ENCODE results near the gene TRIP4.
"Not testable (repeated sequence)": the region's sequence is repeated elsewhere in the genome, so short reads cannot be mapped to it uniquely, and the experiment has no call there.

TRIP4 gene

DNA sequence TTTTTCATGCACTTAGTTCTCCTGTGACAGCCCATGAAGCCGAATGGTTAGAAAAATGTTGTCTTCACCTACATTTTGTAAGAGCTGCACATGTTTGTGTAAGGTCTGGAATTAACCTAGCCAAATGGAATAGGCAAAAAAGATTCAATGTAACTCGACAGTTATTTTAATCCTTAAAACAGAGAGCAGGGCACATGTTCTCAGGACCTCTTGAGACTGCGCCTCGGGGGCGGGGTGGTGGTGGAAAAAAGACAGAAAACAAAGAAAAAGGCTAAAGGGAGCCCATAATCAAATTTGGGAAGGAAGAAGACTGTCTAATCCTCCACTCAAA lies 31.0 kb upstream of the TRIP4 start:
- DNase-seq (ENCODE audit: extremely low read depth, low read depth), result no peak
- TF ChIP-seq, protein P1, sequence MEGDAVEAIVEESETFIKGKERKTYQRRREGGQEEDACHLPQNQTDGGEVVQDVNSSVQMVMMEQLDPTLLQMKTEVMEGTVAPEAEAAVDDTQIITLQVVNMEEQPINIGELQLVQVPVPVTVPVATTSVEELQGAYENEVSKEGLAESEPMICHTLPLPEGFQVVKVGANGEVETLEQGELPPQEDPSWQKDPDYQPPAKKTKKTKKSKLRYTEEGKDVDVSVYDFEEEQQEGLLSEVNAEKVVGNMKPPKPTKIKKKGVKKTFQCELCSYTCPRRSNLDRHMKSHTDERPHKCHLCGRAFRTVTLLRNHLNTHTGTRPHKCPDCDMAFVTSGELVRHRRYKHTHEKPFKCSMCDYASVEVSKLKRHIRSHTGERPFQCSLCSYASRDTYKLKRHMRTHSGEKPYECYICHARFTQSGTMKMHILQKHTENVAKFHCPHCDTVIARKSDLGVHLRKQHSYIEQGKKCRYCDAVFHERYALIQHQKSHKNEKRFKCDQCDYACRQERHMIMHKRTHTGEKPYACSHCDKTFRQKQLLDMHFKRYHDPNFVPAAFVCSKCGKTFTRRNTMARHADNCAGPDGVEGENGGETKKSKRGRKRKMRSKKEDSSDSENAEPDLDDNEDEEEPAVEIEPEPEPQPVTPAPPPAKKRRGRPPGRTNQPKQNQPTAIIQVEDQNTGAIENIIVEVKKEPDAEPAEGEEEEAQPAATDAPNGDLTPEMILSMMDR (IDR thresholded peaks at IDR 0.05; ENCODE audit: low read depth, low read length, missing control alignments), result no peak
- H3K4me3 ChIP-seq (replicated peaks; ENCODE audit: low read depth, low read length), result peak overlapping the region; percentile 72

DNA sequence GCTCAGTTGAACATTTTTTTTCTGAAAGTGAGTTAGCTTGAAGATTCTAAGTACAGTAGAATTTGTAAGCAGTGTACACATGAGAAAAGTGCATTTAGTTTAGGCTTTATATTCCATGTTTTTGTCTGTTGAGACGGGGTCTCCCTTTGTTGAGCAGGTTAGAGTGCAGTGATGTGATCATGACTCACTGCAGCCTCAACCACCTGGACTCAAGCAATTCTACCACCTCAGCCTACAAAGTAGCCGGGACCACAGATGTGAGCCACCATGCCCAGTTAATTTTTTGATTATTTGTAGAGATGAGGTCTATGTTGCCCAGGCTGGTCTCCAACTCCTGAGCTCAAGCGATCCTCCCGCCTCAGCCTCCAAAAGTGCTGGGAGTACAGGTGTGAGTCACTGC lies 26.4 kb upstream of the TRIP4 start:
- TF ChIP-seq, protein P1 (IDR thresholded peaks at IDR 0.05; ENCODE audit: low read depth, low read length, missing control alignments), result no peak
- H3K4me3 ChIP-seq (replicated peaks; ENCODE audit: low read depth, low read length), result no peak overlapping the region
- no peak for DNase-seq (ENCODE audit: extremely low read depth, low read depth)

DNA sequence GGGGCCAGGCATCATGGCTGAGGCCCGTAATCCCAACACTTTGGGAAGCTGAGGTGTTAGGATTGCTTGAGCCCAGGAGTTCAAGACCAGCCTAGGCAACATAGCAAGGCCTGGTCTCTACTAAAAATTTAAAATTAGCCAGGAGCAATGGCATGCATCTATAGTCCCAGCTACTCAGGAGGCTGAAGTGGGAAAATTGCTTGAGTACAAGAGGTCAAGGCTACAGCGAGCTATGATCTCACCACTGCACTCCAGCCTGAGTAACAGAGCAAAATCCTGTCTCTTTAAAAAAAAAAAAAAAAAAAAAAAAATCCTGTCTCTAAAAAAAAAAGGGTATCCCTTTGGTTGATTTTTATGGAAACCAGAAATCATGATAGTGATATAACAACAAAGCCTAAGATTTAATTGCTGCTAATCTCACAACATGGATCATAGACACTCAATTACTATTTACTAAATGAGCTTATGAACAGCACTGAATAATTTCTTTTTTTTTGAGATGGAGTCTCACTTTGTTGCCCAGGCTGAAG lies 18.5 kb upstream of the TRIP4 start:
- H3K4me3 ChIP-seq (replicated peaks; ENCODE audit: low read depth, low read length), result no peak overlapping the region
- no peak for DNase-seq (ENCODE audit: extremely low read depth, low read depth)
- TF ChIP-seq, protein P1 (IDR thresholded peaks at IDR 0.05; ENCODE audit: low read depth, low read length, missing control alignments), result no peak

DNA sequence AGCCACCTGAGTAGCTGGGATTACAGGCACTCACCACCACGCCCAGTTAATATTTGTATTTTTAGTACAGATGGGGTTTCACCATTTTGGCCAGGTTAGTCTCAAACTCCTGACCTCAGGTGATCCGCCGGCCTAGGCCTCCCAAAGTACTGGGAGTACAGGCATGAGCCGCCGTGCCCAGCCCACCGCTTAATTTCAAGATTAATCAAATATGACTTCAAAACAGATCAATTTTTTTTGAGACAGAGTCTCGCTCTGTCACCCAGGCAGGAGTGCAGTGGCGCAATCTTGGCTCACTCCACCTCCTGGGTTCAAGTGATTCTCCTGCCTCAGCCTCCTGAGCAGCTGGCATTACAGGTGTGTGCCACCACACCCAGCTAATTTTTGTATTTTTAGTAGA lies 16.3 kb upstream of the TRIP4 start:
- H3K4me3 ChIP-seq (replicated peaks; ENCODE audit: low read depth, low read length); DNase-seq (ENCODE audit: extremely low read depth, low read depth): not testable (repeated sequence)

DNA sequence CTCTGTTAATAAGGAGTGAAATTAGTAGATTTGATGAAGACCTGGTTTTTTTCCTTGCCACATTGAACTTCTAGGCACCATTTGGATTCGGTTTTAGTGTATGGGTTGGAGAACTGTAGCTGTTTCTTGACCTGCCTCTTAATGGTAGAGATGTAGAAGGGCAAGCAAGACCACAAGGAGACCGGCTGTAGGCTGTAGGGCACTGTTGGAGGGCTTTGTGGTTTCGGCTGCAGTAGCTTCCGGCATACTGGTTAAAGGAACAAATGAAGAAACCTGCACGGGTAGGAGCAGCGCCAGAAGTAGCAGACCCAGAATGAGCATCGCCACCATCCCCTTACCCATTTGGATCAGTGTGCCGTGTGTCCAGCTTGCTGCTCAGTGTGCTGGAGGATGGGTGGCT lies 14.3 kb upstream of the TRIP4 start:
- no peak overlapping the region for H3K4me3 ChIP-seq (replicated peaks; ENCODE audit: low read depth, low read length)
- TF ChIP-seq, protein P1 (IDR thresholded peaks at IDR 0.05; ENCODE audit: low read depth, low read length, missing control alignments), result no peak
- DNase-seq (ENCODE audit: extremely low read depth, low read depth), result no peak

DNA sequence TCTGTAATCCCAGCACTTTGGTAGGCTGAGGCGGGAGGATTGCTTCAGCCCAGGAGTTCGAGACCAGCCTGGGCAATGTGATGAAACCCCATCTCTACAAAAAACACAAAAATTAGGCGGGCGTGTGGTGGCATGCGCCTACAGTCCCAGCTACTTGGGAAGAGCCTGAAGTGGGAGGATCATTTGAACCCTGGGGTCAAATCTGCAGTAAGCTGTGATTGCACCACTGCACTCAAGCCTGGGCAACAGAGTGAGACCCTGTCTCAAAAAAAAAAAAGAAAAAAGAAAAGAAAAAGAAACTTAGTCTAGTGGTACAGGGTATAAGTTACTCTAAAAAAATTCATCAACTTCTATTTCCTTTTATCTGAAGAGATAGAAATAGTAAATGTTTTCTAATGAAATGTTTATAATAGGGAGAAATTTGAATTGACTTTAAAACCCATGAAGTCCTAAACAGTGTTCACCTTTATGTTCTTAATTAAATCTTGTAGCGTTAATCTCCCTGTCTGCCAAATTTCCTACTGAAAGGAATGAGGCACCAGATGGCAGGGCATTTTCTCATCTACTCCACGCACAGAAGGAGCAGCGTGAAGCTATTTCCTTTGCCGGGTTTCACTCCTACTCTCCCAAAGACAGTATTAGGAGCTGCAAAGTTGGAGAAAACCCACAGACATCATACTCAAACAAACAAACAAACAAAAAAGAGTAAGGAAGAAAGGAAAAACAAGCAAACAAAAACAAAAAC lies 8.2 kb upstream of the TRIP4 start:
- peak overlapping the region; percentile 75 for H3K4me3 ChIP-seq (replicated peaks; ENCODE audit: low read depth, low read length)
- no peak for DNase-seq (ENCODE audit: extremely low read depth, low read depth)
- TF ChIP-seq, protein P1 (IDR thresholded peaks at IDR 0.05; ENCODE audit: low read depth, low read length, missing control alignments), result no peak

DNA sequence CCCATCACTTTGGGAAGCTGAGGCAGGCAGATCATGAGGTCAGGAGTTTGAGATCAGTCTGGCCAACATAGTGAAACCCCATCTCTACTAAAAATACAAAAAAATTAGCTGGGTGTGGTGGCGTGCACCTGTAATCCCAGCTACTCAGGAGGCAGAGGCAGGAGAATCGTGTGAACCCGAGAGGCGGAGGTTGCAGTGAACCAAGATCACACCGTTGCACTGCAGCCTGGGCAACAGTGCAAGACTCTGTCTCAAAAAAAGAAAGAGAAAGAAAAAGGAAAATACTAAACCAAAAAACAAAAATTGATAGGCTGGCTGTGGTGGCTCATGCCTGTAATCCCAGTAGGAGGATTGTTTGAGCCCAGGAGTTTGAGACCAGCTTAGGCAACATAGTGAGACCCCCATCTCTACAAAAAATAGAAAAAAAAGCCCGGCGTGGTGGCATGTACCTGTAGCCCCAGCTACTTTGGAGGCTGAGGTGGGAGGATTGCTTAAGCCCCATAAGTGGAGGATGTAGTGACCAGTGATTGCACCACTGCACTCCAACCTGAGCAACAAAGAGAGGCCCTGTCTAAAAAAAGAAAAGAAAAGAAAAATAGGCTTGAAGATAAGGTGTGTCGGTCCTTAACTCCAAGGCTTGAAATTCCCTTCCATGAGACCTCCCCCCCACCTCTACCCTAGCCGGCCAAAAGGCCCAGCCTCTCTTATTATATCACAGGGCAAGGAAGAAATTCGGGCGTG lies 7.3 kb upstream of the TRIP4 start:
- not testable (repeated sequence) for DNase-seq (ENCODE audit: extremely low read depth, low read depth)

More for the DNA sequence above, 7.3 kb upstream of the TRIP4 start:
- H3K4me3 ChIP-seq (replicated peaks; ENCODE audit: low read depth, low read length), result peak overlapping the region; percentile 75

Measured in HFF-Myc (cell line).